WTC11 (cell line): Measurements from ENCODE around the gene ADGRA1. TPM values are rescaled to one million over a fixed set of nuclear protein-coding genes. Genes with fewer than 3 reads are reported as not detected.

Experiments
- ATAC-seq: fragments of 200-7000 bp; cut with Tn5 transposase; 2 replicates; pipeline ENCODE4 v1.10.0; 2021; ENCODE audit warnings: mild to moderate bottlenecking, moderate library complexity
- CTCF ChIA-PET: fragments of 300-600 bp; sonication (Branson Sonifier 250); formaldehyde crosslinking; loops from one replicate; lab custom pipeline; 2021; ENCODE audit warnings: antibody characterized with exemption; lab: Charles Lee
- POLR2A ChIA-PET: fragments of 350-600 bp; sonication (Branson Sonifier 250); formaldehyde crosslinking; loops from one replicate; lab custom pipeline; 2021; ENCODE audit warnings: antibody characterized with exemption; lab: Charles Lee
- DNase-seq: peaks from one replicate; pipeline ENCODE4 v3.0.0; 2021; ENCODE audit warnings: low spot score
- H3K27ac Mint-ChIP-seq: 2 replicates; pipeline ENCODE4 v1.8.0; 2021; ENCODE audit warnings: mixed read lengths
- H3K27me3 Mint-ChIP-seq: 2 replicates; pipeline ENCODE4 v1.8.0; 2021; ENCODE audit warnings: low read depth, mild to moderate bottlenecking, moderate library complexity, mixed read lengths
- H3K36me3 Mint-ChIP-seq: 2 replicates; pipeline ENCODE4 v1.8.0; 2021; ENCODE audit warnings: mixed read lengths
- H3K4me1 Mint-ChIP-seq: 2 replicates; pipeline ENCODE4 v1.8.0; 2022; ENCODE audit warnings: mixed read lengths
- H3K4me3 Mint-ChIP-seq: 2 replicates; pipeline ENCODE4 v1.8.0; 2021; ENCODE audit warnings: mild to moderate bottlenecking, moderate library complexity, mixed read lengths
- H3K9me3 Mint-ChIP-seq: 2 replicates; pipeline ENCODE4 v1.8.0; 2021; ENCODE audit warnings: mixed read lengths
- ESRRA ChIP-seq: sonication (generic); formaldehyde crosslinking; IDR thresholded peaks from 2 replicates; pipeline ENCODE4 v1.8.1; 2022; ENCODE audit warnings: mild to moderate bottlenecking, missing genetic modification reagents, borderline replicate concordance
- FOXP1 ChIP-seq: sonication (generic); formaldehyde crosslinking; IDR thresholded peaks from 2 replicates; pipeline ENCODE4 v1.8.0; 2022; ENCODE audit warnings: missing genetic modification reagents, mild to moderate bottlenecking, moderate library complexity, borderline replicate concordance
- JUN ChIP-seq: sonication (generic); formaldehyde crosslinking; IDR thresholded peaks from 2 replicates; pipeline ENCODE4 v1.8.0; 2023; ENCODE audit warnings: mild to moderate bottlenecking, missing genetic modification reagents
- NFYB ChIP-seq: sonication (generic); formaldehyde crosslinking; conservative IDR thresholded peaks from 2 replicates; pipeline ENCODE4 v1.8.0; 2022; ENCODE audit warnings: low read depth, missing genetic modification reagents
- RELA ChIP-seq: sonication (generic); formaldehyde crosslinking; IDR thresholded peaks from 2 replicates; pipeline ENCODE4 v1.8.1; 2022; ENCODE audit warnings: missing genetic modification reagents, mild to moderate bottlenecking, borderline replicate concordance
- SOX15 ChIP-seq: fragments of 250-450 bp; sonication (Bioruptor Pico); IDR thresholded peaks from 2 replicates; pipeline ENCODE4 v1.9.0; 2021; ENCODE audit warnings: mild to moderate bottlenecking
- TEAD1 ChIP-seq: sonication (generic); formaldehyde crosslinking; IDR thresholded peaks from 2 replicates; pipeline ENCODE4 v1.8.0; 2022; ENCODE audit warnings: mild to moderate bottlenecking, missing genetic modification reagents
- total RNA-seq: library from RNA; stranded (reverse); gene quantifications from 3 replicates; pipeline ENCODE4 v1.2.3, GENCODE V29; 2021
- TF ChIP-seq, protein P1 (sequence below): sonication (generic); formaldehyde crosslinking; IDR thresholded peaks from 2 replicates; pipeline ENCODE4 v1.8.1; 2023; ENCODE audit warnings: mild to moderate bottlenecking, missing genetic modification reagents
- TF ChIP-seq, protein P2 (sequence below): fragments of 250-450 bp; sonication (Bioruptor Pico); IDR thresholded peaks from 2 replicates; pipeline ENCODE4 v1.9.0; 2021; ENCODE audit warnings: moderate library complexity, mild to moderate bottlenecking, inconsistent platforms, borderline replicate concordance
- TF ChIP-seq, protein P3 (sequence below): fragments of 250-450 bp; sonication (Bioruptor Pico); IDR thresholded peaks from 2 replicates; pipeline ENCODE4 v1.9.0; 2021; ENCODE audit warnings: mild to moderate bottlenecking
- TF ChIP-seq, protein P4 (sequence below): sonication (generic); formaldehyde crosslinking; IDR thresholded peaks from 2 replicates; pipeline ENCODE4 v1.8.1; 2023; ENCODE audit warnings: mild to moderate bottlenecking, missing genetic modification reagents, borderline replicate concordance

The ADGRA1 gene
- total RNA-seq, 1 experiment from 2014 or later = 0.20 TPM

DNA sequence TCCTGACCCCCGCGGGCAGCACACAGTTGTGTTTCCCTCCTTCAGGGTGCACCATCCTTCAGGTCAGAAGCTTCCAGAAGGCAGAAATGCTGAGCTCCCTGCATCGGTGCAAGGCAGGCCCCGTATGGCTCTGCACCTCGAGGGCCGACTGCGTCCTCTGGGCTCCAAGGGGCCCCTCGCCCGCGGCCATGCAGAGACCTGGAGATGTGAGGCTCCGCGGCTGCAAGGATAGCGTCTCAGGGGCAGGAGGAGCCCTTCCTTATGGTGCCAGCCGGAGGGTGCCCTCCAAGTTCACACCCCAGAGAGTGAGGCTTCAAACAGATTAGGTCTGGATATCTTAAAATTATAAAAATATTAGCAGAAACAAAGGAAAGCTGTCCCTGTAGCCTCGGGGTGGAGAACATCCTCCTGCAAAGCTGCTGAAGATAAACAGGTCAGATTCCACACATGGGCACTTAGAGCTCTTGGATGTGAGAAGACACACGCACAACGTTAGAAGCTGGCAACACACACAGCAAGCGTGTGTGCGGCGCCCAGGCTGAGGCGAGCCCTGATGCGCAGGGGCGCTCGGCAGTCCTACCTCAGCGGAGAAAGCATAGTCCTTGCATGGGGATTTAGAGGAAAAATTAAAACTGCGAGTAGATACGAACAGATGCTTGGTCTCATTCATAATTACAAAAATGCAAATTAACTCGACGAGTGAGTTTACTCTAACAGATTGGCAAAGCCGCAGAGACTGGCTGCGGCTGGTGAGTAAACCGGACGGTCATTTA lies 92.7 kb downstream of the ADGRA1 start (continued):
- TF ChIP-seq, protein P1, sequence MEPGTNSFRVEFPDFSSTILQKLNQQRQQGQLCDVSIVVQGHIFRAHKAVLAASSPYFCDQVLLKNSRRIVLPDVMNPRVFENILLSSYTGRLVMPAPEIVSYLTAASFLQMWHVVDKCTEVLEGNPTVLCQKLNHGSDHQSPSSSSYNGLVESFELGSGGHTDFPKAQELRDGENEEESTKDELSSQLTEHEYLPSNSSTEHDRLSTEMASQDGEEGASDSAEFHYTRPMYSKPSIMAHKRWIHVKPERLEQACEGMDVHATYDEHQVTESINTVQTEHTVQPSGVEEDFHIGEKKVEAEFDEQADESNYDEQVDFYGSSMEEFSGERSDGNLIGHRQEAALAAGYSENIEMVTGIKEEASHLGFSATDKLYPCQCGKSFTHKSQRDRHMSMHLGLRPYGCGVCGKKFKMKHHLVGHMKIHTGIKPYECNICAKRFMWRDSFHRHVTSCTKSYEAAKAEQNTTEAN (CRISPR knock-in tag) = no peak
- TF ChIP-seq JUN (no peak), RELA (CRISPR knock-in tag) (no peak), FOXP1 (CRISPR knock-in tag) (no peak), TEAD1 (CRISPR knock-in tag) (no peak), ESRRA (CRISPR knock-in tag) (no peak), SOX15 (CRISPR knock-in tag) (no peak), NFYB (no peak)
- TF ChIP-seq, protein P2, sequence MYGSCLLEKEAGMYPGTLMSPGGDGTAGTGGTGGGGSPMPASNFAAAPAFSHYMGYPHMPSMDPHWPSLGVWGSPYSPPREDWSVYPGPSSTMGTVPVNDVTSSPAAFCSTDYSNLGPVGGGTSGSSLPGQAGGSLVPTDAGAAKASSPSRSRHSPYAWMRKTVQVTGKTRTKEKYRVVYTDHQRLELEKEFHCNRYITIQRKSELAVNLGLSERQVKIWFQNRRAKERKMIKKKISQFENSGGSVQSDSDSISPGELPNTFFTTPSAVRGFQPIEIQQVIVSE = no peak
- TF ChIP-seq, protein P3, sequence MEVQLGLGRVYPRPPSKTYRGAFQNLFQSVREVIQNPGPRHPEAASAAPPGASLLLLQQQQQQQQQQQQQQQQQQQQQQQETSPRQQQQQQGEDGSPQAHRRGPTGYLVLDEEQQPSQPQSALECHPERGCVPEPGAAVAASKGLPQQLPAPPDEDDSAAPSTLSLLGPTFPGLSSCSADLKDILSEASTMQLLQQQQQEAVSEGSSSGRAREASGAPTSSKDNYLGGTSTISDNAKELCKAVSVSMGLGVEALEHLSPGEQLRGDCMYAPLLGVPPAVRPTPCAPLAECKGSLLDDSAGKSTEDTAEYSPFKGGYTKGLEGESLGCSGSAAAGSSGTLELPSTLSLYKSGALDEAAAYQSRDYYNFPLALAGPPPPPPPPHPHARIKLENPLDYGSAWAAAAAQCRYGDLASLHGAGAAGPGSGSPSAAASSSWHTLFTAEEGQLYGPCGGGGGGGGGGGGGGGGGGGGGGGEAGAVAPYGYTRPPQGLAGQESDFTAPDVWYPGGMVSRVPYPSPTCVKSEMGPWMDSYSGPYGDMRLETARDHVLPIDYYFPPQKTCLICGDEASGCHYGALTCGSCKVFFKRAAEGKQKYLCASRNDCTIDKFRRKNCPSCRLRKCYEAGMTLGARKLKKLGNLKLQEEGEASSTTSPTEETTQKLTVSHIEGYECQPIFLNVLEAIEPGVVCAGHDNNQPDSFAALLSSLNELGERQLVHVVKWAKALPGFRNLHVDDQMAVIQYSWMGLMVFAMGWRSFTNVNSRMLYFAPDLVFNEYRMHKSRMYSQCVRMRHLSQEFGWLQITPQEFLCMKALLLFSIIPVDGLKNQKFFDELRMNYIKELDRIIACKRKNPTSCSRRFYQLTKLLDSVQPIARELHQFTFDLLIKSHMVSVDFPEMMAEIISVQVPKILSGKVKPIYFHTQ = no peak

DNA sequence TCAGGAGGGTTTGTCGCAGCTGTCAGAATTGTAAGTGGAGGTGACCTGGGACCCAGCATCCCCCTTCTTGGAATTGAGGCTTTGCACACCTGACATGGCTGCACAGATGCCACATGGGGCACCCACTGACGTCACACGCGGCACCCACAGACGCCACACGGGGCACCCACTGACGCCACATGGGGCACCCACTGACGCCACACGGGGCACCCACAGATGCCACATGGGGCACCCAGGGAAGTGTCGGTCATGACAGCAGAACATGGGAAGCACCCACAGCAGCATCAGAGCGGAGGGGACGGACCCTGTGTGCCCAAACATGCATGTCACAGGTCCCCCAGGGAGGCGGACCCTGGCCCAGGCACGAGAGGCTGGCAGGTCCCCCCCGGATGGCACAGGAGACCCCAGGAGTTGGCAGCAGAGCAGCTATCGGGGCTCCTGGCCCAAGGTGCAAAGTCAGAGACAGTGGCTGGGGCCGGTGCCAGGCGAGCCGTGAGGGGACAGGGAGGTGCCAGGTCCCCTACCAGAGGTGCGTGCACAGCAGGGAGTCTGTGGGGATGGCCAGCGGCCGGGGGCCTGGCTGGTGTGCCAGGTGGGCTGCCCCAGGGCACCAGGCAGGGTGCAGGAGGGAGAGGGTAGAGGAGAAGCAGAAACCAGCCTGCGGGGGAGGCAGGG lies 93.4 kb downstream of the ADGRA1 start:
- TF ChIP-seq, protein P4, sequence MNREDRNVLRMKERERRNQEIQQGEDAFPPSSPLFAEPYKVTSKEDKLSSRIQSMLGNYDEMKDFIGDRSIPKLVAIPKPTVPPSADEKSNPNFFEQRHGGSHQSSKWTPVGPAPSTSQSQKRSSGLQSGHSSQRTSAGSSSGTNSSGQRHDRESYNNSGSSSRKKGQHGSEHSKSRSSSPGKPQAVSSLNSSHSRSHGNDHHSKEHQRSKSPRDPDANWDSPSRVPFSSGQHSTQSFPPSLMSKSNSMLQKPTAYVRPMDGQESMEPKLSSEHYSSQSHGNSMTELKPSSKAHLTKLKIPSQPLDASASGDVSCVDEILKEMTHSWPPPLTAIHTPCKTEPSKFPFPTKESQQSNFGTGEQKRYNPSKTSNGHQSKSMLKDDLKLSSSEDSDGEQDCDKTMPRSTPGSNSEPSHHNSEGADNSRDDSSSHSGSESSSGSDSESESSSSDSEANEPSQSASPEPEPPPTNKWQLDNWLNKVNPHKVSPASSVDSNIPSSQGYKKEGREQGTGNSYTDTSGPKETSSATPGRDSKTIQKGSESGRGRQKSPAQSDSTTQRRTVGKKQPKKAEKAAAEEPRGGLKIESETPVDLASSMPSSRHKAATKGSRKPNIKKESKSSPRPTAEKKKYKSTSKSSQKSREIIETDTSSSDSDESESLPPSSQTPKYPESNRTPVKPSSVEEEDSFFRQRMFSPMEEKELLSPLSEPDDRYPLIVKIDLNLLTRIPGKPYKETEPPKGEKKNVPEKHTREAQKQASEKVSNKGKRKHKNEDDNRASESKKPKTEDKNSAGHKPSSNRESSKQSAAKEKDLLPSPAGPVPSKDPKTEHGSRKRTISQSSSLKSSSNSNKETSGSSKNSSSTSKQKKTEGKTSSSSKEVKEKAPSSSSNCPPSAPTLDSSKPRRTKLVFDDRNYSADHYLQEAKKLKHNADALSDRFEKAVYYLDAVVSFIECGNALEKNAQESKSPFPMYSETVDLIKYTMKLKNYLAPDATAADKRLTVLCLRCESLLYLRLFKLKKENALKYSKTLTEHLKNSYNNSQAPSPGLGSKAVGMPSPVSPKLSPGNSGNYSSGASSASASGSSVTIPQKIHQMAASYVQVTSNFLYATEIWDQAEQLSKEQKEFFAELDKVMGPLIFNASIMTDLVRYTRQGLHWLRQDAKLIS = no peak
- Mint-ChIP-seq H3K27ac (peak overlapping the region; percentile 69; the same call in 1 of the 2 replicates), H3K4me1 (no peaks in the 10 kb centered on the region), H3K4me3 (no peak overlapping the region), H3K9me3 (peaks cover 29% of the 10 kb centered on the region), H3K27me3 (no peaks in the 10 kb centered on the region; the same call in 1 of the 2 replicates), H3K36me3 (peaks cover 33% of the 10 kb centered on the region)
- no peak for DNase-seq
- ATAC-seq = no peak
- ChIA-PET POLR2A (no interaction called here), CTCF (no interaction called here)

Other genes starting within 250 kb of the ADGRA1 start
- gene CFAP46, start 145.4 kb upstream of the ADGRA1 start, total RNA-seq = 2.9 to 3.4 TPM (median 3.3 TPM) in 3 replicates
- gene KNDC1, start 72.3 kb downstream of the ADGRA1 start, total RNA-seq = 25.7 to 26.8 TPM (median 26.6 TPM) in 3 replicates
- 140 to 196 TPM (median 143 TPM) in 3 replicates for gene UTF1, start 142.3 kb downstream of the ADGRA1 start, total RNA-seq
- 21.5 to 28.0 TPM (median 22.5 TPM) in 3 replicates for gene VENTX, start 149.9 kb downstream of the ADGRA1 start, total RNA-seq
- gene ADAM8, start 188.9 kb downstream of the ADGRA1 start, total RNA-seq = 7.2 to 9.5 TPM (median 7.2 TPM) in 3 replicates
- gene TUBGCP2, start 220.9 kb downstream of the ADGRA1 start, total RNA-seq = 53.2 to 62.5 TPM (median 53.8 TPM) in 3 replicates
- gene ZNF511, start 221.0 kb downstream of the ADGRA1 start, total RNA-seq = 69.6 to 86.4 TPM (median 73.2 TPM) in 3 replicates
- gene CALY, start 249.0 kb downstream of the ADGRA1 start, total RNA-seq = 0.63 to 1.8 TPM (median 1.4 TPM) in 3 replicates